GM23248 (cell line): ENCODE data around the gene TYROBP. TPM values are rescaled to one million over a fixed set of nuclear protein-coding genes. Genes with fewer than 3 reads are reported as not detected.
A peak's percentile ranks its signal among the peaks of the same experiment; 100 is the strongest.

ENCODE experiments used
- DNase-seq: peaks from one replicate; pipeline ENCODE4 v3.0.0-alpha.2; 2015
- H2AFZ ChIP-seq: fragments of 200-600 bp; sonication (generic); 2 replicates; pipeline ENCODE4 v1.6.1; 2016; ENCODE audit warnings: antibody characterized with exemption
- H3F3A ChIP-seq: fragments of 200-600 bp; sonication (generic); 2 replicates; pipeline ENCODE4 v1.6.1; 2016; ENCODE audit warnings: mild to moderate bottlenecking, antibody characterized with exemption, mixed run types; ENCODE audit not compliant: insufficient read depth
- H3K27ac ChIP-seq: fragments of 200-600 bp; sonication (generic); 2 replicates; pipeline ENCODE4 v1.5.1; 2016; ENCODE audit warnings: mild to moderate bottlenecking
- H3K27me3 ChIP-seq: fragments of 200-600 bp; sonication (generic); replicated peaks from 2 replicates; pipeline ENCODE4 v1.6.1; 2016; ENCODE audit warnings: mild to moderate bottlenecking; ENCODE audit not compliant: insufficient read depth
- H3K36me3 ChIP-seq: fragments of 200-600 bp; sonication (generic); 2 replicates; pipeline ENCODE4 v1.6.1; 2016; ENCODE audit warnings: low read depth, mild to moderate bottlenecking
- H3K4me1 ChIP-seq: fragments of 200-600 bp; sonication (generic); 2 replicates; pipeline ENCODE4 v1.6.1; 2016; ENCODE audit warnings: mild to moderate bottlenecking; ENCODE audit not compliant: insufficient read depth
- H3K4me2 ChIP-seq: fragments of 200-600 bp; sonication (generic); one replicate; pipeline ENCODE4 v1.6.1; 2016; ENCODE audit warnings: mild to moderate bottlenecking; ENCODE audit not compliant: unreplicated experiment
- H3K4me3 ChIP-seq: fragments of 200-600 bp; sonication (generic); 2 replicates; pipeline ENCODE4 v1.5.1; 2016; ENCODE audit warnings: mild to moderate bottlenecking
- H3K79me2 ChIP-seq: fragments of 200-600 bp; sonication (generic); 2 replicates; pipeline ENCODE4 v1.6.1; 2016; ENCODE audit warnings: mild to moderate bottlenecking; ENCODE audit not compliant: insufficient read depth
- H3K9ac ChIP-seq: fragments of 200-600 bp; sonication (generic); 2 replicates; pipeline ENCODE4 v1.6.1; 2016; ENCODE audit warnings: mild to moderate bottlenecking
- H3K9me2 ChIP-seq: fragments of 200-600 bp; sonication (generic); 2 replicates; pipeline ENCODE4 v1.6.1; 2016; ENCODE audit warnings: mixed run types, mild to moderate bottlenecking, moderate library complexity; ENCODE audit not compliant: insufficient read depth
- H3K9me3 ChIP-seq: fragments of 200-600 bp; sonication (generic); one replicate; pipeline ENCODE4 v1.6.1; 2017; ENCODE audit warnings: low read depth
- H4K20me1 ChIP-seq: fragments of 200-600 bp; sonication (generic); 2 replicates; pipeline ENCODE4 v1.6.0; 2016; ENCODE audit not compliant: insufficient read depth
- EZH2 ChIP-seq: fragments of 200-600 bp; sonication (generic); IDR thresholded peaks from 2 replicates; pipeline ENCODE4 v1.6.1; 2018; ENCODE audit warnings: antibody characterized with exemption, mild to moderate bottlenecking; ENCODE audit not compliant: insufficient read depth, poor library complexity, severe bottlenecking
- EZH2phosphoT487 ChIP-seq: fragments of 200-600 bp; sonication (generic); IDR thresholded peaks from 2 replicates; pipeline ENCODE4 v1.6.1; 2018; ENCODE audit warnings: antibody characterized with exemption, moderate library complexity, mild to moderate bottlenecking, low read depth; ENCODE audit not compliant: insufficient read depth
- WGBS, 2 experiments: methylation state at CpG; one replicate each; pipeline ENCODE4 v1.1.6; 2015 to 2017; ENCODE audit warnings: low lambda C conversion rate in 2 of 2, low coverage in 1 of 2; ENCODE audit errors: missing lambda C conversion rate in 2 of 2; 5-methylcytosine and 5-hydroxymethylcytosine counted together
- in situ Hi-C: fragments of 300-500 bp; cut with MboI; formaldehyde crosslinking; loops from 2 replicates; pipeline ENCODE4 v1.15.0; 2020
- polyA plus RNA-seq: library from polyadenylated mRNA; unstranded; fragments of >200 nt; fragmentation: Nextera tagmentation; extraction: Ambion mirVana; gene quantifications from 2 replicates; pipeline ENCODE4 v1.2.1, GENCODE V29; 2016
- total RNA-seq: library from RNA; depleted of rRNA; stranded (reverse); fragments of >200 nt; shearing (Covaris generic); gene quantifications from 2 replicates; pipeline ENCODE4 v1.2.3, GENCODE V29; 2014

Gene TYROBP
- total and polyA plus RNA-seq, 2 experiments from 2014 or later = not detected

GRCh38 chr19:35868823-35869326 is 39.2 kb downstream of the TYROBP start:
- Histone ChIP-seq H4K20me1 (no peaks in the 10 kb centered on the region), H3K4me2 (peak overlapping the region; percentile 55), H3K36me3 (no peaks in the 10 kb centered on the region), H3K4me3 (peak overlapping the region; percentile 63), H3K27me3 (no peaks in the 10 kb centered on the region; the same call in 1 of the 2 replicates), H2AFZ (peak overlapping the region; percentile 52), H3K4me1 (no peaks in the 10 kb centered on the region), H3K79me2 (no peaks in the 10 kb centered on the region), H3K9me2 (no peaks in the 10 kb centered on the region), H3K9me3 (no peaks in the 10 kb centered on the region), H3F3A (no peaks in the 10 kb centered on the region), H3K27ac (no peak overlapping the region), H3K9ac (no peak overlapping the region)
- in situ Hi-C loops = no loop called here
- 11 to 18% methylated on average over 4 to 8 of the region's 15 CpGs for WGBS, 2 experiments
- no peak for TF ChIP-seq EZH2
- no peak for TF ChIP-seq EZH2phosphoT487
- no peak for DNase-seq

DNA sequence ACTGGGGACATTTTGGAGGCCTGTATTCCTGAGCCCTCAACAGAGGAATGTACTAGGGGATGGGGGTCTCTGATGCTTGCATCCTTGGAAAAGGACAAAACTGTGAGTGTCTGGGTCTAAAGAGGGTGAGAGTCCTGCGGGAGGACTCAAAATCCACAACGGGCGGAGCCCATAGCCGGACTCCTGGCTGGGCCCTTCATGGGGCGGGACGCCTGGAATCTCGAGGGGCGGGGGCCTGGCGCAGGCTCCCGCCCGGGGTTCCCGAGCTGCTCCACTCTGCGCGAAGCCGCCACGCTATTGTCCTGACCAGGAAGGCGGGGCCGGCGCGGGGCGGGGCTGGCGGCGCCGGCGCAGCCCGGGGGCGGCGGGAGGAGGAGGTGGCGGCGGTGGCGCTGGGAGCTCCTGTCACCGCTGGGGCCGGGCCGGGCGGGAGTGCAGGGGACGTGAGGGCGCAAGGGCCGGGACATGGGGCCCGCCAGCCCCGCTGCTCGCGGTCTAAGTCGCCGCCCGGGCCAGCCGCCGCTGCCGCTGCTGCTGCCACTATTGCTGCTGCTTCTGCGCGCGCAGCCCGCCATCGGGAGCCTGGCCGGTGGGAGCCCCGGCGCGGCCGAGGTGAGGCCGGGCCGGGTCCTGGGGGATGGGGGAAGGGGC is 39.8 kb downstream of the TYROBP start, which contains the start of gene APLP1:
Gene APLP1, plus strand, starts transcription at position 403 of the 651 bp plus-strand sequence. Its CDS starts 63 bp downstream, at position 466.
- TF ChIP-seq EZH2 = no peak
- no peak for TF ChIP-seq EZH2phosphoT487
- Histone ChIP-seq H3K4me2 (peak within 1 kb of the TSS; percentile 61), H3K9ac (no peak within 1 kb of the TSS), H3K36me3 (no peaks in the 10 kb centered on the region), H3K79me2 (no peaks in the 10 kb centered on the region), H3K9me2 (no peaks in the 10 kb centered on the region), H3K4me3 (peak within 1 kb of the TSS; percentile 63), H4K20me1 (no peaks in the 10 kb centered on the region), H3K27ac (no peak within 1 kb of the TSS), H3K27me3 (no peaks in the 10 kb centered on the region; the same call in 1 of the 2 replicates), H3K9me3 (no peaks in the 10 kb centered on the region), H3K4me1 (no peaks in the 10 kb centered on the region), H3F3A (no peaks in the 10 kb centered on the region), H2AFZ (peak within 1 kb of the TSS; percentile 52)
- peak; percentile 79 for DNase-seq
- 0 to 2% methylated on average over 20 to 32 of the region's 60 CpGs for WGBS, 2 experiments
- in situ Hi-C loops = no loop called here

DNA sequence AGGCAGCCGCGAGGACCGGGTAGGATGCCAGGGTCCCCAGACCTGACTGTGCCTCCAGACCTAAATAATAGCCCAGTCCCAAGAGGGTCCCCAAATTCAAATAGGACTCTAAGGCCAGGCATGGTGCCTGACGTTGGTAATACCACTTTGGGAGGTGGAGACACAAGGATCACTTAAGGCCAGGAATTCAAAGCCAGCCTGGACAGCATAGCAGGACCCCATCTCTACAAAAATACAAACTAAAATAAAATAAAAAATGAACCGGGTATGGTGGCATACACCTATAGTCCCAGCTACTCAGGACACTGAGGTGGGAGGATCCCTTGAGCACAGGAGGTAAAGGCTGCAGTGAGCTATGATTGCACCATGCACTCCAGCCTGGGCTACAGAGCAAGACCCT is 45.1 kb downstream of the TYROBP start:
- Histone ChIP-seq H3K36me3 (no peaks in the 10 kb centered on the region), H2AFZ (no peak overlapping the region), H3K9me3 (no peaks in the 10 kb centered on the region), H3K79me2 (no peaks in the 10 kb centered on the region), H3K27ac (no peak overlapping the region), H3K27me3 (peaks cover 33% of the 10 kb centered on the region), H4K20me1 (no peaks in the 10 kb centered on the region), H3K4me2 (no peak overlapping the region), H3F3A (no peaks in the 10 kb centered on the region), H3K9me2 (no peaks in the 10 kb centered on the region), H3K4me1 (no peaks in the 10 kb centered on the region), H3K9ac (no peak overlapping the region), H3K4me3 (no peak overlapping the region)
- no peak for DNase-seq
- TF ChIP-seq EZH2phosphoT487 (no peak), EZH2 (no peak)
- in situ Hi-C loops = no loop called here
- 59 to 60% methylated on average over 5 of the region's 5 CpGs for WGBS, 2 experiments

DNA sequence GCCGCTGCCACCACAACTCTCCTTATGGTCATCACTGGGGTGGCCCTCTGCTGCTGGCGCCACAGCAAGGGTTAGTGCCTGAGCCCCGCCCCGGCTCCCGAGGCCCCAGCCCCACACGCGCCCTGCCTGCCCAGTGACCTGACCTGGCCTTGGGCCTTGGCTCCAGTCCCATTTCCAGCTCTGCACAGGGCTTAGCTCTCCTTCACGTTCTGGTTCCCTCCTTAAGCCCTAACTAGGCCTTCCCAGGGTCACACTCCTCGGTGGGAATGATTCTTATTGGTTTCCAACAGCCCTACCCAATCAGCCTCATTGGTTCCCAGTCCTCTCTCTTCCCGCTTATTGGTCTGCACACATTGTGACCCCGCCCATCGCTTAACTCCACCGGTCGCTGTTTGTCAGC is 45.6 kb downstream of the TYROBP start:
- H3K9me2 ChIP-seq = no peaks in the 10 kb centered on the region
- H3K4me3 ChIP-seq = no peak overlapping the region
- H3F3A ChIP-seq = no peaks in the 10 kb centered on the region
- 57 to 58% methylated on average over 12 to 14 of the region's 14 CpGs for WGBS, 2 experiments
- no peaks in the 10 kb centered on the region for H3K9me3 ChIP-seq
- H2AFZ ChIP-seq = no peak overlapping the region
- H3K9ac ChIP-seq = no peak overlapping the region
- no peaks in the 10 kb centered on the region for H3K36me3 ChIP-seq
- no peaks in the 10 kb centered on the region for H3K79me2 ChIP-seq
- no peak overlapping the region for H3K4me2 ChIP-seq
- DNase-seq = no peak
- peaks cover 38% of the 10 kb centered on the region for H3K27me3 ChIP-seq
- no peaks in the 10 kb centered on the region for H3K4me1 ChIP-seq
- in situ Hi-C loops = no loop called here
- no peaks in the 10 kb centered on the region for H4K20me1 ChIP-seq
- TF ChIP-seq EZH2phosphoT487 (no peak), EZH2 (no peak)
- H3K27ac ChIP-seq = no peak overlapping the region
